HG03064 (cell line): ENCODE data around the gene CD5L.

Experiments
- ATAC-seq: cut with Tn5 transposase; IDR thresholded peaks from one replicate; pipeline ENCODE4 v1.9.1; 2021; ENCODE audit warnings: low read depth; ENCODE audit not compliant: unreplicated experiment

CD5L gene

GRCh38 chr1:157841708-157842107, at the start of gene CD5L:
TSS of gene CD5L (minus strand) at chr1:157841808. CDS start at chr1:157841701, 107 bp downstream.
- ATAC-seq, result no peak

- no peak for ATAC-seq
Observed at GRCh38 chr1:157882580-157882979, 41.0 kb upstream of the CD5L start.

GRCh38 chr1:157880621-157881020, 39.0 kb upstream of the CD5L start:
- ATAC-seq, result no peak

GRCh38 chr1:157878059-157878458, 36.5 kb upstream of the CD5L start:
- ATAC-seq, result no peak

GRCh38 chr1:157870490-157870889, 28.9 kb upstream of the CD5L start:
- ATAC-seq, result no peak

- ATAC-seq, result no peak
Observed at GRCh38 chr1:157868654-157869053, 27.0 kb upstream of the CD5L start.

- ATAC-seq, result no peak
Observed at GRCh38 chr1:157862114-157863070, 20.8 kb upstream of the CD5L start.

- ATAC-seq, result no peak
Observed at GRCh38 chr1:157856538-157856937, 14.9 kb upstream of the CD5L start.

GRCh38 chr1:157852476-157852875, 10.9 kb upstream of the CD5L start:
- no peak for ATAC-seq

- no peak for ATAC-seq
Observed at GRCh38 chr1:157849229-157849875, 7.7 kb upstream of the CD5L start.

- no peak for ATAC-seq
Observed at GRCh38 chr1:157844089-157844830, 2.7 kb upstream of the CD5L start.

GRCh38 chr1:157842939-157843338, 1.3 kb upstream of the CD5L start:
- no peak for ATAC-seq

- ATAC-seq, result no peak
Observed at GRCh38 chr1:157838966-157839365, 2.6 kb downstream of the CD5L start.

GRCh38 chr1:157834430-157834829, 7.2 kb downstream of the CD5L start:
- ATAC-seq, result no peak

- ATAC-seq, result no peak
Observed at GRCh38 chr1:157833145-157833544, 8.5 kb downstream of the CD5L start.

- no peak for ATAC-seq
Observed at GRCh38 chr1:157831968-157832626, 9.5 kb downstream of the CD5L start.

GRCh38 chr1:157830887-157831286, 10.7 kb downstream of the CD5L start:
- no peak for ATAC-seq

- ATAC-seq, result no peak
Observed at GRCh38 chr1:157829711-157830110, 11.9 kb downstream of the CD5L start.

GRCh38 chr1:157829210-157829609, 12.4 kb downstream of the CD5L start:
- no peak for ATAC-seq

- ATAC-seq, result no peak
Observed at GRCh38 chr1:157820299-157820698, 21.3 kb downstream of the CD5L start.

- ATAC-seq, result no peak
Observed at GRCh38 chr1:157819896-157820295, 21.7 kb downstream of the CD5L start, which contains the start of gene FCRL1. TSS of gene FCRL1 (minus strand) at chr1:157820120. CDS start at chr1:157820037, 83 bp downstream.
